Nephron (organoid): ENCODE measurements around the gene ENKUR.
"Not testable (repeated sequence)": the region's sequence is repeated elsewhere in the genome, so short reads cannot be mapped to it uniquely, and the experiment has no call there.

Experiments used
- H3K27ac Mint-ChIP-seq, 3 experiments: 2 replicates each; pipeline ENCODE4 v1.8.0; 2020; ENCODE audit warnings: mixed read lengths in 3 of 3, mild to moderate bottlenecking in 2 of 3, moderate library complexity in 1 of 3
- H3K27me3 Mint-ChIP-seq: 2 replicates; pipeline ENCODE4 v1.8.0; 2021; ENCODE audit warnings: low read depth, mild to moderate bottlenecking, moderate library complexity, mixed read lengths
- H3K36me3 Mint-ChIP-seq: 2 replicates; pipeline ENCODE4 v1.8.0; 2020; ENCODE audit warnings: low read depth, mixed read lengths
- H3K4me1 Mint-ChIP-seq: 2 replicates; pipeline ENCODE4 v1.8.0; 2020; ENCODE audit warnings: mixed read lengths
- H3K4me3 Mint-ChIP-seq, 3 experiments: 2 replicates each; pipeline ENCODE4 v1.8.0; 2020; ENCODE audit warnings: mild to moderate bottlenecking in 3 of 3, mixed read lengths in 3 of 3, moderate library complexity in 2 of 3
- H3K9me3 Mint-ChIP-seq: 2 replicates; pipeline ENCODE4 v1.8.0; 2020; ENCODE audit warnings: mixed read lengths
- CTCF ChIP-seq, 3 experiments: fragments of 200-600 bp; sonication (generic); IDR thresholded peaks; one replicate each; pipeline ENCODE4 v1.5.0; 2021; ENCODE audit warnings: antibody characterized with exemption in 3 of 3; ENCODE audit not compliant: unreplicated experiment in 3 of 3

Gene ENKUR

DNA sequence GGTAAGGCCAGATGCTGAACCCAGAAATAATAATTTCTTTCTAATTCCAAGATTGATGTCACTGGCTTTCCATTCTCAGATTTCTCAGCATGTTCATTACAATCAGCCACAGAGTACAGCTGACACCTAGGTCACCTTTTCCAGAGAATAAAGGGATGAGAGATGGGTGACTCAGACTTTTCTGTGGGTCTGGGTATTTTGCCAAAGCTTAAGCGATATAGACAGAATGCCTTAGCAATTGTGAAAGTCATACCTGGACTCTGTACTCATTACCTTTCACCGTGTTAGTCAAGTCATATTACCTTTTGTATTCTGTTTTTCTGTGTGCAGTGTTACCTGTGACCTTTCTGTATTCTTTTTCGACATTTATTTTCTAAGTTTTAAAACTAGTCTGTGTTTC is 53.0 kb downstream of the ENKUR start:
- TF ChIP-seq CTCF (IDR thresholded peaks at IDR 0.05; ENCODE audit: unreplicated experiment in 3 of 3): no peak
- H3K27me3 Mint-ChIP-seq: no peaks in the 10 kb centered on the region
- H3K9me3 Mint-ChIP-seq: no peaks in the 10 kb centered on the region
- H3K36me3 Mint-ChIP-seq: no peaks in the 10 kb centered on the region
- peaks cover 18% of the 10 kb centered on the region for H3K4me1 Mint-ChIP-seq
- no peak overlapping the region for H3K27ac Mint-ChIP-seq
- H3K4me3 Mint-ChIP-seq: no peak overlapping the region

DNA sequence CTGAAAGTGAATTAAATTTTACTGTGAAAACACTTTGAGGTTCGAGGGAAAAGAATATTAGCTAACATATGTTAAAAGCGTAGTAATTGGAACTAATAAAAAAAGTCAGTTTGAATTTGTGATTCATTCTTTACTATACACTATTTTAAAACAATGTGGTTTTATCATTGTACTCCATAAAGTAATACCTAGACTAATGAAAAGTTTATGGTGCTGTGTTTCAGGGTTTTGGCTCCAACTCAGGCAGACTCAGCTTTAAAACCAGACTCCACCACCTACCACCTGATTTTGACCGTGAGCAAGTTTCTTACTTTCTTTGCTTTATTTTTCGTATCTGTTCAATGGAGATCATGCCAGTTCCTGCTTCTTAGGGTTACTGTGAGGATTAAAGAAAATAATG is 54.4 kb downstream of the ENKUR start:
- Mint-ChIP-seq H3K9me3 (no peaks in the 10 kb centered on the region), H3K27me3 (no peaks in the 10 kb centered on the region), H3K4me3 (no peak overlapping the region), H3K27ac (no peak overlapping the region), H3K36me3 (no peaks in the 10 kb centered on the region), H3K4me1 (peaks cover 22% of the 10 kb centered on the region)
- TF ChIP-seq CTCF (IDR thresholded peaks at IDR 0.05; ENCODE audit: unreplicated experiment in 3 of 3): no peak

DNA sequence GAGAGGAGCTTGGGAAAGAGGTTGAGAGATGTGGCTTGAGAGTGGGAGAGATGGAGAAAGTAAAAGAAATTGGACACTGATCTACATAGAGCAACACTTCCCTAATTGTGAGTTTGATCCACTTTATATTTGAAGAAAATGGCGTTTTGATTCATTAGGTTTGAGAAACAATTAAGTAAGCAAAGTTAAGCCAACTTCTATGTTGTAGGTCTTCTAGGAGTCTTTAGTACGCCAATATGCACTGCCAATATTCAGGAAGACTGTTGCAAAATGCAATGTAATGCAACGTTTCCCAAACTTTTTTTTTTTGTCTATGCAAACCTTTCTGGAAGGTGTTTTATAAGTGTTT is 56.6 kb downstream of the ENKUR start:
- H3K4me1 Mint-ChIP-seq: peaks cover 17% of the 10 kb centered on the region
- no peak for TF ChIP-seq CTCF (IDR thresholded peaks at IDR 0.05; ENCODE audit: unreplicated experiment in 3 of 3)
- no peaks in the 10 kb centered on the region for H3K9me3 Mint-ChIP-seq
- no peaks in the 10 kb centered on the region for H3K36me3 Mint-ChIP-seq
- peak overlapping the region in 1 of 3 experiments; percentile 22 for H3K4me3 Mint-ChIP-seq
- H3K27me3 Mint-ChIP-seq: no peaks in the 10 kb centered on the region
- peak overlapping the region; percentile 92 to 97 (median 94) for H3K27ac Mint-ChIP-seq

DNA sequence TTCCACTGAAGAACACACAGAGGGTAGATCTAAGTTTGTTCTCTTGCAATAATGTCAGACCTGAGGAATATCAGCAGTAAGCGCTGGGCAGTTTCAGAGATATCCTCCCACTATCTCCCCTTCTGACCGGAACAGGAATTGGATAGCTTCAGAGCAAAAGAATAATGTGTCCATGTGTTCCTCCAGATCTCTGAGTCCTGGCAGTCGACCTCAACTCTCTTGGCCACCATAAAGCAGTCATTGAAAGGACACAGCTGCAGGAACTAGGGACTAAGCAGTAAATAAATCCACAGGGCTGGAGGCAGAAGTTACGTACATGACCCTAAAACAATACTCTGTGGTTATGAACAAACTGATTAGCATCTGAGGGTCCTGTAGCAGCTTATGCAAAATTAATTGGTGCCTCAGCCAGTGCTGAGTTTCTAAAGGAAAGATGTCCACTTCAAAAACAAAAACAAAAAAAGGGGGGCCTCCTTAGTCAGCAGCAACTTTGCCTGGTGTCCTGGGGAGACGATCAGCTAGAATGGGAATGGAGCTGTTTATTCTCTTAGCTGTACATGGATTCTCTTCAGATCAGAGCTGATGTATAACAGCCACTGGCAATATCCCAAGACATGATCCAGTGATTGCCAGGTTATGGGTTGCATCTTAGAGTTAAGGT is 57.1 kb downstream of the ENKUR start:
- peak overlapping the region; percentile 92 to 97 (median 94) for H3K27ac Mint-ChIP-seq
- peaks cover 22% of the 10 kb centered on the region for H3K4me1 Mint-ChIP-seq
- H3K36me3 Mint-ChIP-seq: no peaks in the 10 kb centered on the region
- H3K9me3 Mint-ChIP-seq: no peaks in the 10 kb centered on the region
- no peaks in the 10 kb centered on the region for H3K27me3 Mint-ChIP-seq
- peak overlapping the region; percentile 2 to 51 (median 3) for H3K4me3 Mint-ChIP-seq
- TF ChIP-seq CTCF (IDR thresholded peaks at IDR 0.05; ENCODE audit: unreplicated experiment in 3 of 3): no peak

- Mint-ChIP-seq H3K4me3 (peak overlapping the region in 1 of 3 experiments; percentile 51), H3K4me1 (peaks cover 28% of the 10 kb centered on the region), H3K9me3 (no peaks in the 10 kb centered on the region), H3K27ac (peak overlapping the region; percentile 92 to 97 (median 94)), H3K36me3 (no peaks in the 10 kb centered on the region), H3K27me3 (no peaks in the 10 kb centered on the region)
- no peak for TF ChIP-seq CTCF (IDR thresholded peaks at IDR 0.05; ENCODE audit: unreplicated experiment in 3 of 3)
Measured at GRCh38 chr10:24958091-24958720, 57.8 kb downstream of the ENKUR start.

DNA sequence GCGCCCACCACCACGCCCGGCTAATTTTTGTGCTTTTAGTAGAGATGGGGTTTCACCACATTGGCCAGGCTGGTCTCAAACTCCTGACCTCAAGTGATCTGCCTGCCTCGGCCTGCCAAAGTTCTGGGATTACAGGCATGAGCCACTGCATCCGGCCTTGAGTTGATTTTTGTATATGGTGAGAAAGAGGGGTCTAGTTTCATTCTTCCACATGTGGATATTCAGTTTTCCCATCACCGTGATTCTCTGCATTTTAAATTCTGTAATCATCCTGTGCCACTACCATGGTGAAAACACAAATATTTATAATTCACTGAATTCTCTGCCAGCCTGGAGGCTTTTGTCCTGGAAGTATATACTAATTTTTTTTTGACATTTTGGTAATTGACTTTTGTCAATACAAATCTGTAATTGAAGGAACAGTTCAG is 58.3 kb downstream of the ENKUR start:
- H3K9me3 Mint-ChIP-seq, H3K4me3 Mint-ChIP-seq, H3K27me3 Mint-ChIP-seq, H3K36me3 Mint-ChIP-seq: not testable (repeated sequence)
- H3K27ac Mint-ChIP-seq: peak overlapping the region; percentile 92 to 97 (median 94)
- H3K4me1 Mint-ChIP-seq: peaks cover 32% of the 10 kb centered on the region
